HG03139 (cell line): Measurements from ENCODE around the gene PSD4.
A peak's percentile ranks its signal among the peaks of the same experiment; 100 is the strongest.

Source experiments
- ATAC-seq: cut with Tn5 transposase; IDR thresholded peaks from one replicate; pipeline ENCODE4 v1.9.1; 2021; ENCODE audit not compliant: unreplicated experiment

PSD4 gene

GRCh38 chr2:113203217-113203530, 29.4 kb downstream of the PSD4 start:
- no peak for ATAC-seq

- ATAC-seq, result peak; percentile 75
Measured at GRCh38 chr2:113203901-113204519, 30.2 kb downstream of the PSD4 start.

DNA sequence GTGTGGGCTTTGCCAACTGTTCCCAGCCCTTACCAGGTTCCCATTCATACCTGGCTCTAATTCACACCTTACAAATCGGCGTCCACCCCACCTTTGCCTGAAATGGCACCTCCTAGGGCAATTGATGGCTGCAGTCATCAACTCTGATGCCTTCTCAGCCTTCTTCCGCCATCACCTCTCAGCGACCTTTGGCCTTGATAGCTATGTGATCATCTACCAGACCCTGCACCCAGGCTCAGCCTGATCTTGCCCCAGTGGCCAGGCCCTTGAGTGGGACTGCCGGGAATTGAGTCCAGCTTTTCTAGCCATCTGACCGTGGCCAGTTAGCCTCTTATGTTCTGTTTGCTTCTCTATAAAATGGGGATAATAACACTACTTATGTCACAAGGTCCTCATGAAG, 32.5 kb downstream of the PSD4 start:
- no peak for ATAC-seq

DNA sequence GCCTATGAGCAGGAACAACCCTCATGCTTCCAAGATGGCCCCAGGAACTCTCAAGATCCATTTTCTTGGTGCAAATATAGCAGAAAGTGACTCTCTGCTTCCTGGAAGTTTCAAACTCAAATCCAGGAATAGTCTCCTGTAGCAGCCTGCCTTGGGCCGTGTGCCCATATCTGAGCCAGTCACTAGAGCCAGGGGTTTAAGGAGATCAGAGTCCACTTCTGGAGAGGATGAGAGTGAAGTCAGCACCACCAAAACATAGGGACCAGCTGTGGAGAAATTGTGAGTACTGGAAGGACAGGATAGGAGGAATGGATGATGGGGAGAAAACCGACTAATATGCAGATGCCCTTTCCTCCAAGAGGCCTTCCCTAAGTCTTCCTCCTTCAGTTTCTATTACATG, 33.2 kb downstream of the PSD4 start:
- ATAC-seq, result no peak

- ATAC-seq, result no peak
Measured at GRCh38 chr2:113208396-113208795, 34.6 kb downstream of the PSD4 start.

DNA sequence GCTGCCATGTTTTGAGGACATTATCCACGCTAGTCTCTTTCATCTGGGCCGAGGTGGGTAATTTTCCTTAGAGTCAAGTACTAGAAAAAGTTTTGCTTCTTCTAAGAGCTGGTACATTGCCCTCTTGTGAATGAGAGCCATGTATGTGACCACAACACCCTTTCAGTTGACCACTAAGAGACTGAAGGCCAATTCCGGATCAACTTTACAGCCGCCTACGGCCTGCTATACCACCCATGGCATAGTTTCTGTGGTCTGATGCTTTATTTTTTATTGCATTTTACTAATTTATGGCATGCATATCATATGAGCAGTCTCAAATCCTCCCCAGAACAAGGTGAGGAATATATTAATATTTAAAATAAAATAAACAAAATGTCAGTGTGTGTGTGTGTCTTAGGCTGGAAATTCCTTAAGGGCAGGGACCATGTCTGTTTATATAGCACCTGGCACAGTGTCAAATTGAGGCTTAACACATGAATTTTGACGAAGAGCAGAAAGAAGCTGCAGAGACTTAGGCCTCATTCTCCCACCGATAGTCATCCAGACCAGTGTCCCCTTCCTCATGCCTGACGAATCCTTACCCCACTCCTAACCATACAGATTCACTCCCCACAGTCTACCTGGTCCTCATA, 35.4 kb downstream of the PSD4 start:
- ATAC-seq, result no peak

- no peak for ATAC-seq
Measured at GRCh38 chr2:113209646-113210171, 35.9 kb downstream of the PSD4 start.

GRCh38 chr2:113211226-113212105, 37.7 kb downstream of the PSD4 start:
- ATAC-seq, result no peak

GRCh38 chr2:113212245-113213060, 38.7 kb downstream of the PSD4 start:
- no peak for ATAC-seq

DNA sequence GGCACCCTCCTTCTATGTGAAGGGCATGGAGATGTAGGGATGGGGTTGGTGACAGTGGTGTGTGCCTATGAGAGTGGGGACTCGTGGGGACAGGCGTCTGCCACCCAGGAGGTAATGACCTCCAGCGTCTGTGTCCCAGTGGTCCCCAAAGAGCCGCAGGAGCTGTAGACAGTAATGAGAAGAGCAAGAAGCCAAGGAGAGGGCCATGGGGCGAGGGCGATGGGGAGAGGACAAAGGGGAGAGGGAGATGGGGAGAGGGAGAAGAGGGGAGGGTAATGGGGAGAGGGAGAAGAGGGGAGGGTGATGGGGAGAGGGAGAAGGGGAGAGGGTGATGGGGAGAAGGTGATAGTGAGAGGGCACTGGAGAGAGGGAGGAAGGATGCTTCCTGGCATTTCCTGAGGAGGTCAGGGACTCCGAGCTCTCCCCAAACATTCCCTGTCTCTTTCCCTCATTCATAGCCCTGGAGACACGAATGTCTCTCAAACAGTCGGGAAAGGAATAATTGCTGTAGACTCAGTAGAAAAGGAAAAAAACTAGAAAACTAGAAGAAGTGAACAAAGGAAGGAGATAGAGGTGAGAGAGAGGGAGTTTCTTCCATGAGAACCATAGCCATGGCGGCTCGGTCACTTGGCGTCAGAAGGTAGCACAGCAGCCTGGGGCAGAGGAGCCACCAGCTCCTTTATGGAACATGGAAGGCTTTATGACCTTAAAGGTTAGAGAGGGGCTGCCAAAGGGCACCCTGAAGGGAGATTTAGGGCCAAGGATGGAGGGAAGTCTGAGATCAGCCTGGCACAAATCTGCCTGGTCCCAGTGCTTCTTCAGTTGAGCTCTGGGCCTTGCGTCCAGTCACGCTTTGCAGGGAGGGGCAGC, 39.5 kb downstream of the PSD4 start:
- ATAC-seq, result no peak

DNA sequence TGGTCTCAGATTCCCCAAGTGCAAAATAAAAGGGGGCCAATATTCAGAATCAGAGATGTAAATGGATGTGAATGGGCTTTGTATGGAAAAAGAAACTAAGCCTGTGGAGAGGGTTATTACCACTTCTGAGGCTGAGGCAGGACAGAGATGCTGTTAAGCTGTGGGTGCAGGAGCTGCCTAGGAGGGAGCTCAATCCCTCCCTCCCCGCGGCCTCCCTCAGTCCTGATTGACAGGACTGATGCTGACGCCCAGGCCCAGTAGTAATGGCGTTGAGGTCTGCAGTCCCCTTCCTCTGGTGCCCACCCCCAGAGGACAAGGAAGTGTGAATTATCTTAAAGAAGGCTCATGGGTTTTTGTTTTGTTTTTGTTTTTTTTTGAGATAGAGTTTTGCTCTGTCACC, 40.4 kb downstream of the PSD4 start:
- ATAC-seq, result no peak

DNA sequence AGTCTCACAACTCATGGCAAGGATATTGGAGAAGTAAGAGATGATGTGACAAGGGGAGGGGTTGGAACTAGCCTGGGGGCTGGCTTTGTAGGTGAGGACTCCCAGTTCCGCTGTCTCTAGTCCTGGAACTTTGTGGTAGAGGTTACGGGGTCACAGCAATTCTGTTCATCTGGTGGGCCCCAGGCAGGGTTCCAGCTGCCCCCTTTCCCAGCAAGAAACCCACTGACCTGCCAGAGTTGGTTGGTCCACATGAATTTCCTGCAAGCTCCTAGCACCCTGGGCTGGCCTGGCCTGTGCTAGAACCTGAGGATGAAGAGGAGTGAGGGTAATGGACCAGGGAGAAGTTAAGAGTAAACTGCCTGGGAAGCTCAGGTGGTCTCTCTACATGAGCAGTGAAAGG, 41.3 kb downstream of the PSD4 start:
- ATAC-seq, result no peak

GRCh38 chr2:113216321-113216720, 42.5 kb downstream of the PSD4 start:
- no peak for ATAC-seq

DNA sequence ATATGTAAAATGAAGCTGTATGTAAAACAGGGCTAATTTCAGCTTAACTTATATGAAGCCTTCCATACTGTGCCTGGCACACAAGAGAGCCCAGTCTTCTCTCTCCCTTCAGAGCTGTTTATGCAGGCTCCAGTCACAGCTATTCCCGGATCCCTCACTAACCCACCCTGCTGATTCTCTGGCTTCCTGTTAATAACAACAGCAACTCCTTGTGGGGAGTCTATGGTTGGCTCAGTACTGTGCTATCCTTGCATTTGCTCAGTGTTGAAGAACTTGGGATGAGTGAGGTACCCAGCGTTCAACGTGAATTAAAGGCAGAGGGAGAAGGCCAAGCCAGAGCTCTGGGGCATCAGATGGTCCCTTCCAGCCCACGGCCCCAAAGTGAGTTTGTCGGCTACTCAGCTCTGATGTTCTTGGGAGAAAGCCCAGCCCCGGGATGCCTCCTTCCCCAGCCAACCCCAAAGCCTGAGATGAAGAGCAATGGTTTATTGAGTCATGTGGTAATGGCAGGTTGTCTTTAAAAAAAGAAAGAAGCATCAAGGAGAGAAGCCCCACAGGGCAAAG, 43.2 kb downstream of the PSD4 start:
- ATAC-seq, result no peak

- no peak for ATAC-seq
Measured at GRCh38 chr2:113217455-113218282, 43.9 kb downstream of the PSD4 start.

GRCh38 chr2:113218283-113219091, 44.7 kb downstream of the PSD4 start:
- no peak for ATAC-seq

DNA sequence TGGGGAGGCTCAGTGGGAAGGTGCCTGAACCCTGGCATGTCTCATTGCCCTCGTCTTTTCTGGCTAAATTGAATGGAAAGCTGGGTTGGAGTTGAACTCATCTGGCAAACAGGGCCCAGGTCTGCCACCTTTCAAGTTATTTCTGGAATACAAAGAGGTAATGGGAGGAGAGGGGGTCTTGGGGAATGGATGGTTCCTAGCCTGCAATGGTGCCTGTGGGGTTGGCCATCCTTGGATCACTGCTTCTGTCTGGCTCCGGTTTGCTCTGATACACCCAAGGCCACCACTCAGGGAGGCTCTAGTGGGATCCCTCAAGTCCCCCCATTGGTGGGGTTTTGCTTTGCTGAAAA, 45.3 kb downstream of the PSD4 start:
- ATAC-seq, result no peak

DNA sequence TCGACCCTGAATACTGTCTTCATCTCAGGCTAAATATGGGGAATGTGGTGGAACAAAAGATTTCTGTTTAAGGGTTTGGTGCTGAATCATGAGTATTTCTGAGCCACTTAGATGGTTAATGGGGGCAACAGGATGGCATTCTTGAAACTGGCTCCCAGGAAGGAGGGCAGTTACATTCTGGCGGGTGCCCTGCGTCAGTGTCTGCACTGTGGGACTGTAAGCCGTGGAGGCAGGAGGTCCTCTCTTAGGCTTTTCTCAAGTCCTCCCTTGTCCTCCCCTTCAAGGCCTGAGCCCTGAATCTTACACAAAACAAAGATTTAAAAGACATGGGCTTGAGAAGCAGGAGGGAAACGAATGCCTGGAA, 45.7 kb downstream of the PSD4 start:
- ATAC-seq, result no peak
